GM18507 (cell line): ENCODE measurements around the gene CARMIL1.
"Not testable (repeated sequence)": the region's sequence is repeated elsewhere in the genome, so short reads cannot be mapped to it uniquely, and the experiment has no call there.

ENCODE experiments used
- DNase-seq: peaks from one replicate; pipeline ENCODE4 v3.0.0; 2011; ENCODE audit warnings: low read depth; ENCODE audit not compliant: insufficient read length; ENCODE audit errors: extremely low spot score
- FAIRE-seq: peaks from 2 replicates; lab custom pipeline; 2011; peaks lifted over from hg19 to GRCh38; lab: Jason Lieb, UNC

The CARMIL1 gene

DNA sequence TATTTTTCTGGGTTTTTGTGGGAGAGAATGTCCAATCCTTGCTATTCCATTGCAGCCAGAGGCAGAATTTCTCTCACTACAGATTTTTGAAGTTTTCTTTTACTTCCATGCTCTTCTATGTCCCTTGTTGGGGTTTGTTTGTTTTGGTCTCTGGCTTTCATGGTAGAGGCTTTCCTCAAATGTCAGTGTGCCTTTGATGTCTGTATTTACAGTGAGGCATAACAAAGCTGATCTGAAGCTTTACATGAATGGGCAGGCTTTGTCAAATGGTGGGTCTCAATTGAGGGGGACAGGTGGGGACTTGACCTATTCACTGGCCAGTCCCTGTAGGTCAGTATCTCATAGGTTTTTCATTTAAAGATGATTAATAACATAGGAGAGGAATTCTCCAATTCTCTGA, 8.6 kb upstream of the CARMIL1 start:
- no peak for FAIRE-seq
- no peak for DNase-seq

DNA sequence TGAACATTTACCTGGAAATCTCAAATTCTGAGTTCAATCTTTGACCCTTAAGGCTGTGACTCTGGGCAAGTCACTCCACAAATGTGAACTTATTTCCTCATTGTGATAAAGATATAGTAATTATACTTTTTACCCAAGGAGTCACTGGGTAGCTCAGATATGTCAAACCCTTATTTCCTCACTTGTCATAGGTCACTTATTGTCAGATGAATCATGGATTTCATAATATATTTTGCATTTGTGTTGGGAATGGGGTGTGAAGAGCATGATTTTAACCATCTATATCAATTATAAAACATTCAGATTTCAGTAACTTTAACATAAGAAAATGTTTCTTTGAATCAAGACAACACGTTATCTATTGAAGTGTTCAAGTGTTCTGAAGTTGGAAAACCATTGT, 3.7 kb upstream of the CARMIL1 start:
- DNase-seq: no peak
- FAIRE-seq: no peak

DNA sequence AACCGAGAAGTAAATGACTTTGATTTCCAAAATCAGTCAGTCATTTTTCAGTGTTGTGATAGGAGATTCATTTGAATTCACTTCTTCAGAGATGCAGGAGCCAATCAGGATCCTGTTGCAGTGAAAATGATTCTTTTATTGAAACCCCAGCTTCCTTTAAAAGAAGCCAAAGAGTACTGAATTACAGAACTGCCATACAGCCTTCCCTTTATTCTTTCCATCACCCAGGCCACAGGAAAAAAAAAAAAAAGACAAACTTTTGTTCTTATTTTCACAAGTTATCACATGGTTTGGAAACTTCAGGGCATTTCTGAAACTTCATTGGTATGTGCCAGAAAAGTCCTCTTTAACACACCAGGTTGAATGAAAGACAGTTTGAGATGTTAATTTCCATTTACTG, 1.8 kb upstream of the CARMIL1 start:
- FAIRE-seq (no peak), DNase-seq (no peak)

DNA sequence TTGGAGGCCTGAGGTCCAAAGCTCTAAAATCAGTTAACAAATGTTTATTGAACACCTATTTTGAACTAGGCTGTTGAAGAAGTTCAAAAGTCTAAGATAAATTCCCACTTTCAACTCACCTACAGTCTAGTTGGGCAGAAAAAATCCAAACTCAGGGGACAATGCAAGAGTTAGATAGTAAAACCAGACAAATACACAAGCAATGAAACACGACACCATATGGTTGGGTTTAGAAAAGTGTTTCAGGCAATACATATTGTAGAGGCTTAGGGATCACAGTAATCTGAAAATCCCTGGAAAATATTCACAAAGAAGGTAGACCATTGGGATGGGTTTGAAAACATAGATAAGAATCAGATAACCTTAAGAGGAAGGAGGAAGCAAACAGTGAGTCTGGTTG, 1.3 kb upstream of the CARMIL1 start:
- FAIRE-seq: no peak

DNA sequence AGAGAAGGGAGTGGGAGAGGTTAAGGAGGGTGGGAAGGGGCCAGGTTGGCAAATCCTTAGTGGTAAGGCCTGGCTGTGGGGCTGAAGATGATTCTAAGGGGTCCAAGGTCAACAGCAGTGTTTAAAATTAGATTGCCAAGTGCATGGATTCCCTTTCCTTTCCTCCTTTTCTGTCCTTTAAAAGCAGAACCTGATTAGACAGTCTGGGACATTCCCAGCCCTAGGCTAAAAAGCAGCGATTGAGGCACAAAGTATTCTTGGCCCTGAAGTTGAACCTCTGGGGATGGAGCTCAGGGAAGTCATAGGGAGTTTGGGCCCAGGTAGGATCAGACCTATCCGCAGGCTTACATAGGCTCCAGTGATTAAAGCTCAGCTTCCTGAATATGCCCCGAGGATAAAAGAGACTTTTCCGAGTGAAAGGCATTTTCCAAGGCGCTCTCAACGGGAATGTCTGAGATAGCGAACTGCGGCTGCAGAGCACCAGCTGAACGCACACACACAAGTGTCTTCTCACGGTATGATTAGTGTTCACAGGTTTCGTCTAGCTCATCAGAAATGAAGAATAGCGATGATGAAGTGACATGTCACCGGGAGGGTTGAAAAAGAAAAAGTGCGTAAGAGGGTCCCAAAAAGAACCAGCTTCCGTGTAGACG, 787 bp upstream of the CARMIL1 start:
- FAIRE-seq: no peak
- DNase-seq: no peak

More for the DNA sequence above, 1.3 kb upstream of the CARMIL1 start:
- no peak for DNase-seq

DNA sequence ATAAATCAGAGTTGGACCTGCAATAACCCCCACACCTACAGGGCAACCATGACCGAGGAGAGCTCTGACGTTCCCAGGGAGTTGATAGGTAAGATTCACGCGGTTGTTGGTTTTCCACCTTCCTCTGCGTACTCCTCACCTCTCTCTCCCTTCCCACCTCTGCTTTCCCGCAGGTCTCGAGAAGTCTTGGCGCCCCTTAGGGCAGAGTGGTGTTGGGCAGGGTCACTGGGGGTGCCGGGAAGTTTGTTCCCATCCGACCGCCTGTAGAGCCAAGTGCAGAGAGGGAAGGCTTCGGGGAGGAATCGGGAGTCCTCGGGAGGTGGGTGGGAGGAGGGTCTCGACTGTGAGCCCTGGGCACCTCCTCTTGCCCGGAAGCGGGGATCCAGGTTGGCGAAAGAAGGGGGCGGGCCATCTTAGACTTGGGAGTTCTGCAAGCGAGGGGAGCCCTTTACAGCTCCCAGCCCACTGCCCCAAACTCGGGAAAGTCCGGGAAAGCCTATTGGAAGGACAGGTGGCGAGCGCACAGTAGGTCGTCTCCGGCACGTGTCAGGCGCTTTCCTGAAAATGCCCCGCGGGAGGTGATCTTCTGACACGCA, 672 bp downstream of the CARMIL1 start:
- FAIRE-seq: no peak

DNA sequence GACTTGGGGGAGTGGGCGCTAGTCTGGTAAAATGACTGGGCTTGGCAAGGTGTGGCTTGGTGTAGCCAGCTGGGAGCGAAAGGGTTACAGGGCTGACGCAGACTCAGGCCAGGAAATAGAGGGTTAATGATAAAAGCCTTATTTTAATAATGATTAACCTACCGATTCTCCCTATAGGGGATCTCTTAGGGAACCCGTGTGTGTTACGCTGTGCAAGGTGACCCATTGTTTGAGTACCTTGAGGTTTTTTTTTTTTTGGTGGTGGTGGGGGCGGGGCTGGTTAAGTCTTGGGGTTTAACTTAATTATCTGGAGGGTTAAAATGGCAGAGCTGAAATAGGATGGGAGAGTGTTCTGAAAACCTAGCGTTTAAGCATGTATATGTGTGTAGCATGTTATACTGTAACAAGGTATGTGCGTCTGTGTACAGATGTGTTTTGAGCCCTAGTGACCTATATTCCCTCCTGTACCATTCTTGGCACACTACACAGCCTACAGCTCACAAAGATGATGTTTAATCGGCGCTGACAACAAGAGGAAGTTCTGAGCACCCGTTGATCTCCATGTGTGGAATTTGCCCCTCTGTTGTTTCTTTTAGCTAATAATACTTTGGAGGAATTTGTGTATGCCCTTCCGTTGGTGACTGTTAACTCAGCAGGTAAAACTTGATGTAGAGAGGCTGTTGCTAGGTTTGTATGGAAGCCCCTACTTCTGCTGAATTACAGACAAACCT, 1.3 kb downstream of the CARMIL1 start:
- FAIRE-seq: peak; percentile 58
- peak; percentile 42 for DNase-seq

More for the DNA sequence above, 672 bp downstream of the CARMIL1 start:
- DNase-seq: no peak

DNA sequence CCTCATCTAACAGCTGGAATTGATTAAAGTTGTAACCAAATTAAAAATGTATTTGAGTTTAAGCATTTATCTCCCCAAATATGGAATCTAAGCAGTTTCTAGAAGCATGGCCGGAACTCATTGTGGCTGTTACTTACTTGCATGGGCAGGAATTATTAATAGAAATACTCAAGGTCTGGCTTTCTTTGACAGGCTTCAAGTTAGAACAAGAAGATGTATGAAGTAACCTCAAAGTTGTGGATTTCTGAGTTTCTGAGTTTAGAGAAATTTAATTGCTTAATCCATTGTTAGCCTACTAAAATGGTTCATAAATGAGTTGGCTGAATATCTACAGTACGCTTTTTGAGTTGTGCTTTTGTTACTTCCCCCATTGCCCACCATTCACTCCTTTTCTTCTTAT, 7.7 kb downstream of the CARMIL1 start:
- FAIRE-seq (no peak), DNase-seq (no peak)

DNA sequence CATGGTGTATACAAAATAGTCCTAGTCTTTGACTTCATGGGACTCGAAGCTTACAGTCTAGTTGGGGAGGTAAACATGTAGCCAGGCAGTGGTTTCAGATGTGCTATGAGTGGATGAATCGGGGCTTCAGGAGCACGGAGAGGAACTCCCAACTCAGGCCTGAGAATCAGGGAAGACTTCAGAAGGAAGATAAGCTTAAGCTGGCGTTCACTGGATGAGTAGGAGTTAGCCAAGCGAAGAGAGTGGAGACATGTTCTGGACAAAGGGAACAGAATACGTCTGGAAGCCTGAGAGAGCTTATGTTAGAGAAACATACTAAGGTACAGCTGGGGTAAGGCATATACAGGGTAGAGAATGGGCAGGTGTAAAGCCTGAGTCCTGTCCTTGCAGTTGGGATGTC, 8.8 kb downstream of the CARMIL1 start:
- DNase-seq: no peak
- FAIRE-seq: no peak

DNA sequence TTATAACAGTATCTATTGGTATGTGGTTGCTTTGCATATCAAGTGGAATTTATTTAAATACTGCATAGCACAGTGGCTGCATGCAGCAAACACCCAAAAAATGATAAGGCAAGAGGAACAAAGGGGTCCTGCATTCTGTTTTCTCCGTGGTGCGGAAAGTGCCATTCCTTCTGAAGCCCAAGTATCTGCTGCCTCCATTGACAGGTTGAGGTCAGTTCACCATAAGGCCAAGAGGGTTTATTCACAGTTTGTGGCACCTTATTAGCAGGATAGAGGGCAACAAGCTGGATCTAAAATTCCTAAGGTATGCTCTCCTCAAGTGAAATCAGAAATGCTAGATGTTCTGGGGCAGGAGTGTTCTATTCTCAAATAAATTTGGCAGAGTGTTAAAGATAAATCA, 9.3 kb downstream of the CARMIL1 start:
- DNase-seq (no peak), FAIRE-seq (no peak)

DNA sequence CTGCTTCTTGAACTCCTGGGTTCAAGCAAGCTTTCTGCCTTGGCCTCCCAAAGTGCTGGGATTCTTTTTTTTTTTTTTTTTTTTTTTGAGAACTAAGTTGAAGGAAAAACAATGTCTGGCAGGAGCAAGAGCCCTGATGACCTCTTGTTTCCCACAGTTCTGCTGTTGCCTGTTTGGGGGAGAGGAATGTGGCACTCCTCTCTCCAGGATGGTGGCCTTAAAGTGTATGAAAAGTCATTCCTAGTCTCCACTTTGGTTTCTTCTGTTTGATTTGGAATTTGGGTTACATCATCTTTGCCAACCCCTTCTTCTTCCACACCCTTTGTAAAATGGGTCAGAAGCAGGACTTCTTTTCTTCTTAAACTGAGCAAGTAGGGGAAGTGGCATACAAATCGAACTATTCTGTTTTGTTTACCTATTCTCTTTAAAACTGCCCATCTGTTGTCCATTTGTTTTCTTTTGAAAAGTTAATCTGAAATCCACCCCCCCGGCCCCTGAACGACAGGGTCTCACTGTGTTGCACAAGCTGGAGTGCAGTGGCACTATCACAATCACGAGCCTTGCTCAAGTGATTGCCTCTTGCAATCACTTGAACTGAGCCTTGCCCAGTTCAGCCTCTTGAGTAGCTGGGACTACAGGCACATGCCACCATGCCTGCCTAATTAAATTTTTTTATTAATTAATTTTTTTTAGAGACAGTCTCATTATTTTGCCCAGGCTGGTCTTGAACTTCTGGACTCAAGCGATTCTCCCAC, 11.3 kb downstream of the CARMIL1 start:
- DNase-seq: no peak
- no peak for FAIRE-seq

DNA sequence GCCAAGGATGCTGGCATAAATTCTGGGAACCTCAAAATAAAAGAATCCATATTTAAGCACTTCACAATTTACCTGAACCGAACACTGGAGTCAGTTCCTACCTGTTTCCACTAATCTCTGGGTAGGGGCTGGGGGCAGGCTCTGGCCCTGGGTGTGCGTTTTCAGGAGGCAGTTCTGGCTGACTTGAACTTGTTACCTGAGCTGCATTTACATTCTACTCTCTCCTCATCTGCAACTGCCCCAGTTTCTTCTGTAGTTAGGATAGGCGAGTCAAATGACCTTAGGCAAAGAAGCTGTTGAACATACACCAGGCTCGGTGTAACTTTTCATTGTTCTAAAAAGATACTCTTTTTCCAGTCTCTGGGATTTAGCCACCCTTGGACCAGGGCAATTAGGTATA, 13.2 kb downstream of the CARMIL1 start:
- DNase-seq: no peak
- no peak for FAIRE-seq

DNA sequence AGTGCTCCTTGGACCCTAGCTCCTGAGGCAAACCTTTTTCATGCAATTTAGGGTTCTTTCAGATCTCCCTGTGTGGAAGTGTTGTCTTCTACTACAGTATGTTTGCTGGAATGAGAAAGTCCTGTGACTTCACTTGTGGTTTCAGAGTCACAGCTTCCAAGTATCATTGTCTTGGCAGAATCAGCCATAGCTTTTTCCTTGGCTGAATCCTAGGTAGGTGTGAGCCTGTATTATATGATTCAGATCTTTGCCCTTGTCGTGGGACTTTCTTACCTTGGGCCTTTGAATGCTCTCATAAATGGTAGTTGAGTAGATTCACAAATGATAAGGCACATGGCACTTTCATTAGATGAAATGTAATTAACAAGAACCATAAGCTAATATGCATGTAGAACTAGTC, 16.5 kb downstream of the CARMIL1 start:
- DNase-seq: no peak
- FAIRE-seq: no peak

DNA sequence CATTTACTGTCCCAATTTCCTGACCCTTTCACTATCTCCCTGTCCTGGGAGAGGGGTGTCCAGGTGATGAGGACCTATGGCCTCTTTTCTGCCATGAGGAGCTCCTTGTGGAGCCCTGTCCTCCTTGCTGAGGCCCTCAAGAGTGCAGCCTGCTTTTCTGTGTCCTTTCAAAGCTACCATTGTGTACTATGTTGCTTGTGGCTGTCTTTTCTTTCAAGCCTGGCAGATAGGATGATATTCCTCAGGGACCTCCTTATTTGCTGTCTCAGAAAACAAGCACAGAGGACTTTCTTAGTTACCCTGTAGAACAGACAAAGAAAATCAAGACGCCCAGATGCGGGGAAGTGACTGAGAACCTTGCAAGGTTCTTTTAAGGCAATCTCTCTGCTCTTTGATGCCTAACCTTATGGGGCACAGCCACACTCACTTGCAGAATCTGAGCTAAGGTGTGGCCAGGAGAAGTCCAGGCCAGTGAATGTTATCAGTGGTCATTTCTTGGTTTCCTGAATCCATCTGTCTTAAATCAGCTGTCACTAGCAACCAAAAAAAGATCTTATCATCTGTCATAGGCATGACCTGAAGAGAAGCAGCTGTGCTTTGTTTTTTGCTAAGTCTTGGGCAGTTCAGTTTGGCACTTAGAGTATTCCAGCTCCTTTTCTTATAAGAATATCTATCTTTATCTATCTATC, 17.2 kb downstream of the CARMIL1 start:
- DNase-seq: no peak
- FAIRE-seq: no peak

DNA sequence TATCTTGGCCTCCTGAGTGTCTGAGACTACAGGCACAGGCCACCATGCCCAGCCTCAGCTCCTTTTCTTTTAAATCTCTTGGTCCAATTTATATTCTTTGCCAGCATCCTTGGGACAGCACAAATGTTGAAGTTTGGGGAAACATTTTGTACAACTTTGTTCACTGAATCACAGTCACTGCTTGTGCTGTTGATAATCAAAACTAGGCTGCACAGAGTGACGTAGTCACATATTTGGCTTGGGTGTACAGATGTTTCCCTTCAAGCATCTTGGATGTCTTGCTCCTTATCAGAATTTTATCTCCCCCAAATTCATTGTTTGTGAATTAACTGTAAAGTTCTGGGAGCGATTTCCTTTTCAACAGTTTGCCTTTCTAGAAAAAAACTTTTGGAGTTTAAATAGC, 17.9 kb downstream of the CARMIL1 start:
- DNase-seq (no peak), FAIRE-seq (no peak)

DNA sequence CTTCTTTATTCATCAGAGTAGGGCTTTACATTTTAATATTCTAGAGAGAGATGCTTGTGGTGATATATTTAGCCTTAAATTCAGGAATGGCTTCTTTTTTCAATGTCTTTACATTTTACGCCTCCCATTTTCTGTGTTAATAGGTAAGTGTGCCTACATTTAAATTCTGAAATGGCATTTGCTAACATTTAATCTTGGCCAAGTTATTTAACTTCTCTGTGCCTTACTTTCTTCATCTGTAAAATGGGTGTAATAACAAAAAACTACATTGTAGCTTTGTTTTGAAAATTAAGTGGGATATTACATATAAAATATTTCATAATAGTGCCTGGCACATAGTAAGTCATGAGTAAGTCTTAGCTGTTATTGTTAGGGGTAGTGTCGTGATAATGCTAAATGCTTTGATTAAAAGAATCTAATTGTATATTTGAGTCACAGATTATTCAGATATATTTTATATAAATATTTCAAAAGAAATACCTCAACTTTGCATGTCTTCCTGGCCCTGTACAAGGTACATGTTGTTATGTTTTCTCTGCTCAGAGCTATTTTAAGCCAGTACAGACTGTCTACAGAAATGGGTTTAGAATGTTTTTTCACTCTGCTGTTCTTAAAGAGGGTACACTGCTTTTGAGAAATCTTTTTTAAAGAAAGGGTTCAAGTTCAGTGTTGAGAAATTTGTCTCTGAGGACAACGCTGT, 18.8 kb downstream of the CARMIL1 start:
- no peak for FAIRE-seq
- DNase-seq: no peak

DNA sequence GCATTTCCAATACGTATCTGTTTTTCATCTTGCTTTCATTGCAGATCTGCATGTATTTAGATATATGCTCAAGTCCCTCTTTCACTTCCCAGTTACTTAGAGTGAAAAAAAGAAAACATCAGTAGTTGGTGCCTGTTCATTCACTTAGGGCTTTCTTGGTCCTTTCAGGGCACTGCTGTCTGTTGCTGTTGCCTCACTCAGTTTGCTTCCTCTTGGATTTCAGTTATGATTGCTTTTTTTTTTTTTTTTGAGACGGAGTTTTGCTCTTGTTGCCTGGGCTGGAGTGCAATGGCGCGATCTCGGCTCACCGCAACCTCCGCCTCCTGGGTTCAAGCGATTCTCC, 19.3 kb downstream of the CARMIL1 start:
- FAIRE-seq, DNase-seq: not testable (repeated sequence)

DNA sequence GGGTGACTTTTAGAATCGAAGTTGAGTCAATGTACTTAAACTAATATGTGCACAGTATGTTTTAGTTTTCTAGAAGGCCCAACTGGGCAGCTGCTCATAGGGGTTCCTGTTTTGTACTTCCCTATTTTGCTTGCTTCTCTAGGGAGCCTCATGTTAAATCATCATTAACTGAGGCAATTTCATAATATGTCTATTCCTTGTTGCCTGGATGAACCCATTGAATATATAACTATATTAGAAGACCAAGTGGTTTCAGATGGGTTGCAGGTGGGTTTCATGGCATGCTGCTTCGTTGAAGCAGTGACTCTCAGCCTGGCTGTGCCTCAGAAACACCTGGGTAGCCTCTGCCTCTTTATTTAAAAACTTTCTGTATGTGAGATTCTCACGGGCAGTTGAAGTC, 22.2 kb downstream of the CARMIL1 start:
- FAIRE-seq (peak; percentile 56), DNase-seq (no peak)

DNA sequence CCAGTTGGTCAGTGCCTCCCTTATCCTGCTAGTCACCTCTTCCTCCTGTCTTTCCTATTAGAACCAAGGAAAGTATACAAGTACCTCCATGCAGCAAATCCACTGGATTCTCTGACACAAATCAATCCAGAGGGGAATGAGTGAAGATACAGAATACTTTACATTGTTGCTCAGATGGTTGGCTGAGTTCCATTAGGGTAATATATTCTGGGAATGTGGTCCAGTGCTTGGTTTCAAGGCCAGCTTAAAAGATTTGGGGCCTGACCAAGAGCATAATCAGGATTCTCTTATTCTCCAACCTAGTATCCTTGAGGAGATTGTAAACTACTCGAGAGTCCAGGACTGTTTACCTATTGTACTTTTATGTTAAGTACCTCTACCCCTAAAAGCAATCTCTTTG, 23.0 kb downstream of the CARMIL1 start:
- no peak for FAIRE-seq
- DNase-seq: no peak
